ENCODE measurements around the gene IL17B. TPM values are rescaled to one million over a fixed set of nuclear protein-coding genes. Genes with fewer than 3 reads are reported as not detected.

Gene IL17B
- 1.7 TPM for polyA plus RNA-seq (2013, experiment 1 of 2)
- polyA plus RNA-seq (2013, experiment 2 of 2): 1.0 TPM

DNA sequence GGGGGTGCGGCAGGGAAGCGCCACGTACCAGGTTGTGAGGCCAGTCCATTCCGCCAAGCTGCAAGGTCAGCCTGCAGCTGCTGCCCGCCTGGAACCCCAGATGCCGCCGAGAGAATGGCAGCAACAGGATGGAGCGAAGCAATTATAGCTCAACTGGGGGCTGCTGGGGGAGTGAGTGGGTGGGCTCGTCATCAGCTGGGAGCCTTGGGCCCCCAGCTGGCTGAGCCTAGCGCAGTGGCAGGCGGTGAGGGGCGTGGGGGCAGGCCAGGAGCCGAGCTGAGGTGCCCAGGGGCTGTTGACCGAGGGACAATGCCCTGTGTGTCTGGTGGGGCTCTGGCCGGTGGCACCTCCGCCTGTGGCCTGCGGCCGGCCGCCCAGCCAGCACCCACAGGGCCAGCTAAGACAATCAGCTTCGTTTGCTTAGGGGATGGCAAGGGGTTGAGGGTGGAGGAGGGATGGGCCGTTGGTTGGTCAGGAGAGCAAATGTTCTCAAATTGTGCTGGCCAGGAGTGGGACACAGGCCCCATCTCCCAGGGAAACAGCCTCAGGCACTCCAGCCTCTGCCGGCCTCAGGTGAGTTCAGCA is at the start of gene IL17B:
Gene IL17B (minus strand): TSS at position 116 of the 585 bp plus-strand sequence. CDS start 67 bp downstream, at position 49.
- Histone ChIP-seq H3K9me3 (ENCODE audit: control insufficient read depth, low read length) (no peaks in the 10 kb centered on the region), H3K27ac (ENCODE audit: low read depth, low read length, severe bottlenecking) (no peak within 1 kb of the TSS), H3K4me1 (ENCODE audit: control insufficient read depth, insufficient read depth, low read length, poor library complexity, severe bottlenecking) (peaks cover 42% of the 10 kb centered on the region), H3K36me3 (ENCODE audit: control insufficient read depth, insufficient read depth, low read length) (no peaks in the 10 kb centered on the region), H3K4me3 (ENCODE audit: extremely low read depth, insufficient read depth, low read length, poor library complexity, severe bottlenecking) (no peak within 1 kb of the TSS)
- WGBS, 2 experiments (ENCODE audit: insufficient coverage in 2 of 2): 94 to 97% methylated on average over 15 to 20 of the region's 22 CpGs

- H3K36me3 ChIP-seq (ENCODE audit: control insufficient read depth, insufficient read depth, low read length): peaks cover 42% of the 10 kb centered on the region
- H3K27ac ChIP-seq (ENCODE audit: low read depth, low read length, severe bottlenecking): no peak overlapping the region
- no peaks in the 10 kb centered on the region for H3K9me3 ChIP-seq (ENCODE audit: control insufficient read depth, low read length)
- no peak overlapping the region for H3K4me3 ChIP-seq (ENCODE audit: extremely low read depth, insufficient read depth, low read length, poor library complexity, severe bottlenecking)
- 83 to 97% methylated on average over 5 of the region's 5 CpGs for WGBS, 2 experiments (ENCODE audit: insufficient coverage in 2 of 2)
- H3K4me1 ChIP-seq (ENCODE audit: control insufficient read depth, insufficient read depth, low read length, poor library complexity, severe bottlenecking): peaks cover 34% of the 10 kb centered on the region
Observed at GRCh38 chr5:149428032-149428431, 48.9 kb upstream of the IL17B start.

GRCh38 chr5:149427374-149427773 is 48.3 kb upstream of the IL17B start:
- peaks cover 39% of the 10 kb centered on the region for H3K4me1 ChIP-seq (ENCODE audit: control insufficient read depth, insufficient read depth, low read length, poor library complexity, severe bottlenecking)
- no peak overlapping the region for H3K27ac ChIP-seq (ENCODE audit: low read depth, low read length, severe bottlenecking)
- WGBS, 2 experiments (ENCODE audit: insufficient coverage in 2 of 2): 95 to 97% methylated on average over 4 of the region's 4 CpGs
- no peaks in the 10 kb centered on the region for H3K9me3 ChIP-seq (ENCODE audit: control insufficient read depth, low read length)
- peaks cover 42% of the 10 kb centered on the region for H3K36me3 ChIP-seq (ENCODE audit: control insufficient read depth, insufficient read depth, low read length)
- no peak overlapping the region for H3K4me3 ChIP-seq (ENCODE audit: extremely low read depth, insufficient read depth, low read length, poor library complexity, severe bottlenecking)

GRCh38 chr5:149426931-149427330 is 47.8 kb upstream of the IL17B start:
- H3K9me3 ChIP-seq (ENCODE audit: control insufficient read depth, low read length): no peaks in the 10 kb centered on the region
- H3K36me3 ChIP-seq (ENCODE audit: control insufficient read depth, insufficient read depth, low read length): peaks cover 42% of the 10 kb centered on the region
- no peak overlapping the region for H3K27ac ChIP-seq (ENCODE audit: low read depth, low read length, severe bottlenecking)
- WGBS, 2 experiments (ENCODE audit: insufficient coverage in 2 of 2): 80 to 100% methylated on average over 1 of the region's 2 CpGs
- peaks cover 43% of the 10 kb centered on the region for H3K4me1 ChIP-seq (ENCODE audit: control insufficient read depth, insufficient read depth, low read length, poor library complexity, severe bottlenecking)
- no peak overlapping the region for H3K4me3 ChIP-seq (ENCODE audit: extremely low read depth, insufficient read depth, low read length, poor library complexity, severe bottlenecking)

DNA sequence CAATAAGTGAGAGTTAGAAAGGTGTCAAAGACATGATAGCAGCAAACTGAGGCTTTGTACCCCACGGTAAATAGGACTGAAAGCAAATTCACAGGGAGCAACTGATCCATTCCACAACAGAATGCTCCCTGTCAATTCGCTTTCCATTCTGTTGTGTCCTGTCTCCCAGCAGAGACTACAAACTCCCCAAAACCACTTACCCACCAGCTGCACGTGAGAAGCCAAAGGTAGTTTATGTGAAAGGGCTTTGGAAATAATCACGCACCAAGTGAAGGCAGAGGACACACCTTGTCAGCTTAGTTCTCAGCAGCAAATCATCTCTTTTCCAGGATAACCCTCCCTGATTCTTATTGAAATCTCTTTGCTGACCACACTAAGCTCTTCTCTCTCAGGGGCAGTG is 46.6 kb upstream of the IL17B start:
- peak overlapping the region; percentile 36 for H3K4me3 ChIP-seq (ENCODE audit: extremely low read depth, insufficient read depth, low read length, poor library complexity, severe bottlenecking)
- H3K4me1 ChIP-seq (ENCODE audit: control insufficient read depth, insufficient read depth, low read length, poor library complexity, severe bottlenecking): peaks cover 52% of the 10 kb centered on the region
- no peaks in the 10 kb centered on the region for H3K9me3 ChIP-seq (ENCODE audit: control insufficient read depth, low read length)
- WGBS, 2 experiments (ENCODE audit: insufficient coverage in 2 of 2): 82 to 100% methylated on average over 1 to 2 of the region's 4 CpGs
- no peak overlapping the region for H3K27ac ChIP-seq (ENCODE audit: low read depth, low read length, severe bottlenecking)
- H3K36me3 ChIP-seq (ENCODE audit: control insufficient read depth, insufficient read depth, low read length): peaks cover 34% of the 10 kb centered on the region

- Histone ChIP-seq H3K36me3 (ENCODE audit: control insufficient read depth, insufficient read depth, low read length) (peaks cover 23% of the 10 kb centered on the region), H3K27ac (ENCODE audit: low read depth, low read length, severe bottlenecking) (peak overlapping the region; percentile 91), H3K4me3 (ENCODE audit: extremely low read depth, insufficient read depth, low read length, poor library complexity, severe bottlenecking) (peak overlapping the region; percentile 36), H3K9me3 (ENCODE audit: control insufficient read depth, low read length) (no peaks in the 10 kb centered on the region), H3K4me1 (ENCODE audit: control insufficient read depth, insufficient read depth, low read length, poor library complexity, severe bottlenecking) (peaks cover 55% of the 10 kb centered on the region)
- WGBS, 2 experiments (ENCODE audit: insufficient coverage in 2 of 2): 78 to 79% methylated on average over 6 to 9 of the region's 10 CpGs
Observed at GRCh38 chr5:149424371-149425315, 45.6 kb upstream of the IL17B start.

DNA sequence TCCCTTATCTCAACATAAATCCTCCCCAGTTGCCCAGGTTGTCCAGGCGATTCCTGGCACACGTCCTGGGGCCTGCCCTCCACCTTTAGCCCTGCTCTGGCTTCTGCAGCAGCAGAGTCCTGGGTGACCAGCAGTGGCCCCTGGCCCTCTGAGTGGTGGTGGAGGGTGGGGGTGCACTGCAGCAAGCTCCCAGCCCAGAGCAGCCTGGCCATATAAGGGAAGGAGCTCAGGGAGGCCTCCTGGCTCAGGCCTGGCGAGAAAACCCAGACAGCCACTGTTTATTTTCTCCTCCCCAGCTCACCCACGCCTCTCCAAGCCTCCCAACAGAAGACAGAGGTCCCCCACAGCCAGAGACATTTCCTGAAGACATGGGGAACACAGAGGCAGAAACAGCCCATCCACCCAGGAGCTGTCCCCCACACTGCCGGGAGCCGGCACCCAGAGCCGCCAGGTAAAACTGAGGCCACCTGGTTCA is 44.7 kb upstream of the IL17B start:
- Histone ChIP-seq H3K4me3 (ENCODE audit: extremely low read depth, insufficient read depth, low read length, poor library complexity, severe bottlenecking) (peak overlapping the region; percentile 36), H3K9me3 (ENCODE audit: control insufficient read depth, low read length) (no peaks in the 10 kb centered on the region), H3K36me3 (ENCODE audit: control insufficient read depth, insufficient read depth, low read length) (peaks cover 15% of the 10 kb centered on the region), H3K27ac (ENCODE audit: low read depth, low read length, severe bottlenecking) (peak overlapping the region; percentile 91), H3K4me1 (ENCODE audit: control insufficient read depth, insufficient read depth, low read length, poor library complexity, severe bottlenecking) (peaks cover 57% of the 10 kb centered on the region)
- WGBS, 2 experiments (ENCODE audit: insufficient coverage in 2 of 2): 41 to 46% methylated on average over 5 to 6 of the region's 7 CpGs

DNA sequence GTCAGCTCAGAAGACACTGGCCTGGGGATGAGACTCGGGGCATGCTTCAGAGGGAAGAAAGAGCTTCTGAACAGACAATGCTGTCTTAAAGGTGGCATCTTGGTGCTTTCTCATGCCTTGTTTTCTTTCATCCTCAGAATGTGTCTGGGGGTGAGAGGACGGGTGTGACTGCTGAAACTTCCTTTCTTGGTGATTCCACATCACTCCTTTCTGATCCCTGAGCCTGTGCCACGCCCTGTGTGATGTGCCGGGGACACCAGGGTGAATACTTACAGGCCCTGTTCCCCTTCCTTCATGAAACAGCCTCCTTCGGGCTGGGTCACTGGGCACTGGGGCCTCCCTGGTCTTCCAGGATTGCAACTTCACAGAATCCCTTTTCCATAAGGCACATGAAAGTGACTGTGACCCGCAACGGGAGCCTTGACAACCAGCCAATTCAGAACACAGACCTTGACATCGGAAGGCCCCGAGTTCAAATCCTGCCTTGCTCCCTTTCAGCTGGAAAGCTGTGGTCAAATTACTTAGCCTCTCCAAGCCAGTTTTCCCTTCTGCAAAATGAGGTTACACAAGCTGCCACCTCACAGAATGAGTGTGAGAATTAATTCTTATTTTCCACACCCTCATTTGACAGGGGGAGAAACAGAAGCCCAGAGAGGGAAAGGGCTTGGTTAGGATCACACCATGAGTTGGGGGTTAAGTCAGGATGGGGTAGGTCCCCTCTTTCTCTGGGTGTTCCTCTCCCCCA is 44.1 kb upstream of the IL17B start:
- H3K4me1 ChIP-seq (ENCODE audit: control insufficient read depth, insufficient read depth, low read length, poor library complexity, severe bottlenecking): peaks cover 63% of the 10 kb centered on the region
- H3K27ac ChIP-seq (ENCODE audit: low read depth, low read length, severe bottlenecking): peak overlapping the region; percentile 91
- H3K36me3 ChIP-seq (ENCODE audit: control insufficient read depth, insufficient read depth, low read length): peaks cover 9% of the 10 kb centered on the region
- WGBS, 2 experiments (ENCODE audit: insufficient coverage in 2 of 2): 77 to 88% methylated on average over 9 of the region's 9 CpGs
- H3K4me3 ChIP-seq (ENCODE audit: extremely low read depth, insufficient read depth, low read length, poor library complexity, severe bottlenecking): peak overlapping the region; percentile 14
- H3K9me3 ChIP-seq (ENCODE audit: control insufficient read depth, low read length): no peaks in the 10 kb centered on the region

- Histone ChIP-seq H3K4me1 (ENCODE audit: control insufficient read depth, insufficient read depth, low read length, poor library complexity, severe bottlenecking) (peaks cover 66% of the 10 kb centered on the region), H3K36me3 (ENCODE audit: control insufficient read depth, insufficient read depth, low read length) (peaks cover 3% of the 10 kb centered on the region), H3K4me3 (ENCODE audit: extremely low read depth, insufficient read depth, low read length, poor library complexity, severe bottlenecking) (peak overlapping the region; percentile 14), H3K9me3 (ENCODE audit: control insufficient read depth, low read length) (no peaks in the 10 kb centered on the region), H3K27ac (ENCODE audit: low read depth, low read length, severe bottlenecking) (peak overlapping the region; percentile 91)
- WGBS, 2 experiments (ENCODE audit: insufficient coverage in 2 of 2): 59 to 83% methylated on average over 8 of the region's 19 CpGs
Observed at GRCh38 chr5:149422366-149423048, 43.4 kb upstream of the IL17B start.

DNA sequence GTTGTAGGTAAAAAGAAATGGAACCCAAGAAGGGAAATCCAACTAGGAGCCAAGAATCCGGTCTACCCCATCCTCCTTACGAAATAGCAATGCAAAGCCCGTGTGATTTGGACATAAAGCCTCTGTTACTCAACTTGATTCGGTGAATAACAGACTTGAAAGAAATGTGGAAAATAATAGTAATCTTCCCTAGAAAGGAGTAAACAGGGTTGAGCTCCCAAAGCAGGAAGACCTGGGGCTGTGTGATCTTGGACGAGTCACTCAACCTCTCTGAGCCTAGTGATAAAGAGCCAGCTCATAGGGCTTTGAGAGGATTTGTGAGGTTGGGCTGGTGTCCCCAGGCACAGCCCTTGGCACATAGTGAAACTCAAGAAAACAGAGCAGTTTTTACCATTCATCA is 42.7 kb upstream of the IL17B start:
- no peaks in the 10 kb centered on the region for H3K9me3 ChIP-seq (ENCODE audit: control insufficient read depth, low read length)
- H3K36me3 ChIP-seq (ENCODE audit: control insufficient read depth, insufficient read depth, low read length): no peaks in the 10 kb centered on the region
- WGBS, 2 experiments (ENCODE audit: insufficient coverage in 2 of 2): 91 to 100% methylated on average over 4 to 5 of the region's 5 CpGs
- H3K27ac ChIP-seq (ENCODE audit: low read depth, low read length, severe bottlenecking): peak overlapping the region; percentile 91
- H3K4me1 ChIP-seq (ENCODE audit: control insufficient read depth, insufficient read depth, low read length, poor library complexity, severe bottlenecking): peaks cover 66% of the 10 kb centered on the region
- no peak overlapping the region for H3K4me3 ChIP-seq (ENCODE audit: extremely low read depth, insufficient read depth, low read length, poor library complexity, severe bottlenecking)

Measured in mesodermal cell (in vitro differentiated cells).